ENCODE results near the gene KCNQ1.

The KCNQ1 gene, protein sequence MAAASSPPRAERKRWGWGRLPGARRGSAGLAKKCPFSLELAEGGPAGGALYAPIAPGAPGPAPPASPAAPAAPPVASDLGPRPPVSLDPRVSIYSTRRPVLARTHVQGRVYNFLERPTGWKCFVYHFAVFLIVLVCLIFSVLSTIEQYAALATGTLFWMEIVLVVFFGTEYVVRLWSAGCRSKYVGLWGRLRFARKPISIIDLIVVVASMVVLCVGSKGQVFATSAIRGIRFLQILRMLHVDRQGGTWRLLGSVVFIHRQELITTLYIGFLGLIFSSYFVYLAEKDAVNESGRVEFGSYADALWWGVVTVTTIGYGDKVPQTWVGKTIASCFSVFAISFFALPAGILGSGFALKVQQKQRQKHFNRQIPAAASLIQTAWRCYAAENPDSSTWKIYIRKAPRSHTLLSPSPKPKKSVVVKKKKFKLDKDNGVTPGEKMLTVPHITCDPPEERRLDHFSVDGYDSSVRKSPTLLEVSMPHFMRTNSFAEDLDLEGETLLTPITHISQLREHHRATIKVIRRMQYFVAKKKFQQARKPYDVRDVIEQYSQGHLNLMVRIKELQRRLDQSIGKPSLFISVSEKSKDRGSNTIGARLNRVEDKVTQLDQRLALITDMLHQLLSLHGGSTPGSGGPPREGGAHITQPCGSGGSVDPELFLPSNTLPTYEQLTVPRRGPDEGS

DNA sequence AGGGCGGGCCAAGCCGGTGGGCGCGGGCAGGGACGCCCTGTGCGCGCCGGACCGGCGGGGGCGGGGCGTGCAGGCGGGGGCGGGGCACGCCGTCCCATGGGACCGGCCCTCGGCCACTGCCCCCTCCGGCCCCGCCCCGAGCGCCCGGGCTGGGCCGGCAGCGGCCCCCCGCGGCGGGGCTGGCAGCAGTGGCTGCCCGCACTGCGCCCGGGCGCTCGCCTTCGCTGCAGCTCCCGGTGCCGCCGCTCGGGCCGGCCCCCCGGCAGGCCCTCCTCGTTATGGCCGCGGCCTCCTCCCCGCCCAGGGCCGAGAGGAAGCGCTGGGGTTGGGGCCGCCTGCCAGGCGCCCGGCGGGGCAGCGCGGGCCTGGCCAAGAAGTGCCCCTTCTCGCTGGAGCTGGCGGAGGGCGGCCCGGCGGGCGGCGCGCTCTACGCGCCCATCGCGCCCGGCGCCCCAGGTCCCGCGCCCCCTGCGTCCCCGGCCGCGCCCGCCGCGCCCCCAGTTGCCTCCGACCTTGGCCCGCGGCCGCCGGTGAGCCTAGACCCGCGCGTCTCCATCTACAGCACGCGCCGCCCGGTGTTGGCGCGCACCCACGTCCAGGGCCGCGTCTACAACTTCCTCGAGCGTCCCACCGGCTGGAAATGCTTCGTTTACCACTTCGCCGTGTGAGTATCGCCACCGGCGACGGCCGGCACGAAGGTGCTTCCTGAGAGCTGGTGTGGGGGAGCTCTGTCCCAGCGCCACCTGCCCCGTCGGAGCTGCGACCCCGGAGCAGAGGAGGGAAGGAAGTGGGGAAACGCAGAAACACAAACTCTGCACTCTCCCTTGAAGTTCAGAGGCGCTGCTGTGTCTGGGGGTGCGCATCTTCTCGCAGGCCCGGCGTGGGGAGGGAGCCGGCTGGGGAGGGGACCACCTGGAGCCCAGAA lies at the start of gene KCNQ1:
TSS of gene KCNQ1 (plus strand) at position 188 of the 925 bp plus-strand sequence. CDS start at position 279, 91 bp downstream.
- no peak for DNase-seq (ENCODE audit: low read depth)
- in situ Hi-C loops (cut with HindIII; ENCODE audit: low sequenced_read_pairs): no loop called here
- no peak within 1 kb of the TSS for H3K4me3 ChIP-seq (ENCODE audit: low read depth, low read length)
- TF ChIP-seq, protein P1, sequence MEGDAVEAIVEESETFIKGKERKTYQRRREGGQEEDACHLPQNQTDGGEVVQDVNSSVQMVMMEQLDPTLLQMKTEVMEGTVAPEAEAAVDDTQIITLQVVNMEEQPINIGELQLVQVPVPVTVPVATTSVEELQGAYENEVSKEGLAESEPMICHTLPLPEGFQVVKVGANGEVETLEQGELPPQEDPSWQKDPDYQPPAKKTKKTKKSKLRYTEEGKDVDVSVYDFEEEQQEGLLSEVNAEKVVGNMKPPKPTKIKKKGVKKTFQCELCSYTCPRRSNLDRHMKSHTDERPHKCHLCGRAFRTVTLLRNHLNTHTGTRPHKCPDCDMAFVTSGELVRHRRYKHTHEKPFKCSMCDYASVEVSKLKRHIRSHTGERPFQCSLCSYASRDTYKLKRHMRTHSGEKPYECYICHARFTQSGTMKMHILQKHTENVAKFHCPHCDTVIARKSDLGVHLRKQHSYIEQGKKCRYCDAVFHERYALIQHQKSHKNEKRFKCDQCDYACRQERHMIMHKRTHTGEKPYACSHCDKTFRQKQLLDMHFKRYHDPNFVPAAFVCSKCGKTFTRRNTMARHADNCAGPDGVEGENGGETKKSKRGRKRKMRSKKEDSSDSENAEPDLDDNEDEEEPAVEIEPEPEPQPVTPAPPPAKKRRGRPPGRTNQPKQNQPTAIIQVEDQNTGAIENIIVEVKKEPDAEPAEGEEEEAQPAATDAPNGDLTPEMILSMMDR (IDR thresholded peaks at IDR 0.05; ENCODE audit: low read depth, low read length, missing control alignments): no peak

DNA sequence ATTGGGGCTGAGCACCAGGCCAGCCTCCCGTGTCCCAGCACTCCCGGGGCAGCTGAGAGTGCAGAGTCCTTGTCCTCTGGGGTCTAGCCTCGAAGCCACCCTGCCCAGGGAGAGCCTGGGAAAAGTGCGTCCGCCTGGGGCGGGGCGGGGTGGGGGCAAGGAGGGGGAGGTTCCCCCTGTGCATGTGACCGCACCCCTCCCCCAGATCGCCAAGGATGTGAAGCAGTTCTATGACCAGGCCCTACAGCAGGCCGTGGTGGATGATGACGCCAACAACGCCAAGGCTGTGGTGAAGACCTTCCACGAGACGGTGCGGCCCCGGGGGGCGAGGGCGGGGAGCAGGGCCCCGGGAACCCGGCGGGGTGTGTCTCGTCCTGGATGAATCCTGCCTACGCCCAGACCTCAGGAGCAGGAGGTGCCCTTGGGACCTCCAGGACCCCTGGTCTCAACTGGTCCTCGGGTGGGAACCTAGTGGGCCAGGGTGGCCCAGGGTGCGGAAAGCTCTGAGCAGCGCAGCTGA lies 49.5 kb upstream of the KCNQ1 start:
- in situ Hi-C loops (cut with HindIII; ENCODE audit: low sequenced_read_pairs): no loop called here

GRCh38 chr11:2395856-2396255 lies 49.0 kb upstream of the KCNQ1 start:
- no peak for DNase-seq (ENCODE audit: low read depth)
- H3K4me3 ChIP-seq (ENCODE audit: low read depth, low read length): no peak overlapping the region

More for the DNA sequence above, 49.5 kb upstream of the KCNQ1 start:
- DNase-seq (ENCODE audit: low read depth): no peak
- no peak overlapping the region for H3K4me3 ChIP-seq (ENCODE audit: low read depth, low read length)
- TF ChIP-seq, protein P1 (IDR thresholded peaks at IDR 0.05; ENCODE audit: low read depth, low read length, missing control alignments): no peak

DNA sequence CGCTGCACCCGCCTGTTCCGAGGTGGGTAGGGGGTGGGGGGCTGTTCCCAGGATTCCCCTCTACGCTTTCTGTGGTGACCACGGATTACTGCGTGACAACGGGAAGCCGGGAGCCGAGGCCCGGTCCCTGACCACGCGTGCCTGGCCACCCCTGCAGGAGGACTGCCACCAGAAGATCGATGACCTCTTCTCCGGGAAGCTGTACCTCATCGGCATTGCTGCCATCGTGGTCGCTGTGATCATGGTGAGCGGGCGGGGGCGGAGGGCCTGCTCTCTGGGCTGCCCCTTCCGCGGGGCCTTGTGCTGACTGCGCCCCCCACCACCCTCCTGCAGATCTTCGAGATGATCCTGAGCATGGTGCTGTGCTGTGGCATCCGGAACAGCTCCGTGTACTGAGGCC lies 48.3 kb upstream of the KCNQ1 start:
- H3K4me3 ChIP-seq (ENCODE audit: low read depth, low read length): no peak overlapping the region
- DNase-seq (ENCODE audit: low read depth): no peak
- TF ChIP-seq, protein P1 (IDR thresholded peaks at IDR 0.05; ENCODE audit: low read depth, low read length, missing control alignments): no peak
- in situ Hi-C loops (cut with HindIII; ENCODE audit: low sequenced_read_pairs): no loop called here

More at GRCh38 chr11:2395856-2396255, 49.0 kb upstream of the KCNQ1 start:
- TF ChIP-seq, protein P1 (IDR thresholded peaks at IDR 0.05; ENCODE audit: low read depth, low read length, missing control alignments): no peak
- in situ Hi-C loops (cut with HindIII; ENCODE audit: low sequenced_read_pairs): no loop called here

DNA sequence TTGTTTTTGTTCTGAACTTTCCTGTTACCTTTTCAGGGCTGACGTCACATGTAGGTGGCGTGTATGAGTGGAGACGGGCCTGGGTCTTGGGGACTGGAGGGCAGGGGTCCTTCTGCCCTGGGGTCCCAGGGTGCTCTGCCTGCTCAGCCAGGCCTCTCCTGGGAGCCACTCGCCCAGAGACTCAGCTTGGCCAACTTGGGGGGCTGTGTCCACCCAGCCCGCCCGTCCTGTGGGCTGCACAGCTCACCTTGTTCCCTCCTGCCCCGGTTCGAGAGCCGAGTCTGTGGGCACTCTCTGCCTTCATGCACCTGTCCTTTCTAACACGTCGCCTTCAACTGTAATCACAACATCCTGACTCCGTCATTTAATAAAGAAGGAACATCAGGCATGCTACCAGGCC lies 47.8 kb upstream of the KCNQ1 start:
- H3K4me3 ChIP-seq (ENCODE audit: low read depth, low read length): no peak overlapping the region
- in situ Hi-C loops (cut with HindIII; ENCODE audit: low sequenced_read_pairs): no loop called here
- TF ChIP-seq, protein P1 (IDR thresholded peaks at IDR 0.05; ENCODE audit: low read depth, low read length, missing control alignments): no peak
- no peak for DNase-seq (ENCODE audit: low read depth)

All from astrocyte of the cerebellum (primary cell).